Neutrophil (primary cell): ENCODE measurements around the gene RCN1.
"Not testable (repeated sequence)": the region's sequence is repeated elsewhere in the genome, so short reads cannot be mapped to it uniquely, and the experiment has no call there.

Experiments used
- H3K27ac ChIP-seq: fragments of 200-600 bp; sonication (generic); 2 replicates; pipeline ENCODE4 v1.5.1; 2016; ENCODE audit warnings: mild to moderate bottlenecking, moderate library complexity
- H3K27me3 ChIP-seq: fragments of 200-600 bp; sonication (generic); 2 replicates; pipeline ENCODE4 v1.6.0; 2016; ENCODE audit warnings: mild to moderate bottlenecking
- H3K36me3 ChIP-seq: fragments of 200-600 bp; sonication (generic); 2 replicates; pipeline ENCODE4 v1.5.1; 2017
- H3K4me1 ChIP-seq, 2 experiments: fragments of 200-600 bp in 1 of 2; sonication (generic) in 1 of 2; 1 replicate in 1 of 2; 2 replicates in 1 of 2; pipeline versions ENCODE4 v1.5.1 to v1.6.1; 2013 to 2016; ENCODE audit warnings: low read depth in 1 of 2, low read length in 1 of 2, mild to moderate bottlenecking in 1 of 2, moderate library complexity in 1 of 2; ENCODE audit not compliant: control insufficient read depth in 1 of 2, insufficient read depth in 1 of 2
- H3K4me3 ChIP-seq, 2 experiments: fragments of 200-600 bp in 1 of 2; sonication (generic) in 1 of 2; 1 replicate in 1 of 2; 2 replicates in 1 of 2; pipeline ENCODE4 v1.5.1; 2013 to 2016; ENCODE audit warnings: low read depth in 1 of 2, low read length in 1 of 2, mild to moderate bottlenecking in 1 of 2, moderate library complexity in 1 of 2
- H3K9me3 ChIP-seq: fragments of 200-600 bp; sonication (generic); 2 replicates; pipeline ENCODE4 v1.5.1; 2016
- TF ChIP-seq, protein P1 (sequence below): fragments of 200-600 bp; sonication (generic); IDR thresholded peaks from 2 replicates; pipeline ENCODE4 v1.5.1; 2016; ENCODE audit warnings: antibody characterized with exemption

Gene RCN1

DNA sequence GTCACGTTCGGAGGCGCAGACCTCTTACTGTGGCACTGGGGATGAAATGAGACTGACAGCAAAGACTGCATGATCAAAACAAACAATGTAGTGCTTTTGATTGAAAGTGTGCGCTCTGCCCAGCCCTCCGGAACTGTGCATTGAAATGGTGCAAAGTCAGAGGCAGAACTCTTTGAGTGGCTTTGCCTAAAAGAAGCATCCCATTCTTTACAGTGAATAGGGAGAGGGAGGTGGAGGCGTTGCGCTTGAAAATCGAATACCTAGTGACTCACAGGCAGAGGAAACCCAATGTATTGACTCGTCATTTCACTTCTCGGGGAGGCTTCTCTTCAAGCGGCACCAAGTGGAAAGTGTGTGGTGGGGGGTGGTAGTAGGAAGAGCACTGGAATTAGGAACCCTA lies 10.9 kb downstream of the RCN1 start:
- H3K4me1 ChIP-seq, result no peaks in the 10 kb centered on the region
- H3K27ac ChIP-seq, result no peak overlapping the region
- TF ChIP-seq, protein P1, sequence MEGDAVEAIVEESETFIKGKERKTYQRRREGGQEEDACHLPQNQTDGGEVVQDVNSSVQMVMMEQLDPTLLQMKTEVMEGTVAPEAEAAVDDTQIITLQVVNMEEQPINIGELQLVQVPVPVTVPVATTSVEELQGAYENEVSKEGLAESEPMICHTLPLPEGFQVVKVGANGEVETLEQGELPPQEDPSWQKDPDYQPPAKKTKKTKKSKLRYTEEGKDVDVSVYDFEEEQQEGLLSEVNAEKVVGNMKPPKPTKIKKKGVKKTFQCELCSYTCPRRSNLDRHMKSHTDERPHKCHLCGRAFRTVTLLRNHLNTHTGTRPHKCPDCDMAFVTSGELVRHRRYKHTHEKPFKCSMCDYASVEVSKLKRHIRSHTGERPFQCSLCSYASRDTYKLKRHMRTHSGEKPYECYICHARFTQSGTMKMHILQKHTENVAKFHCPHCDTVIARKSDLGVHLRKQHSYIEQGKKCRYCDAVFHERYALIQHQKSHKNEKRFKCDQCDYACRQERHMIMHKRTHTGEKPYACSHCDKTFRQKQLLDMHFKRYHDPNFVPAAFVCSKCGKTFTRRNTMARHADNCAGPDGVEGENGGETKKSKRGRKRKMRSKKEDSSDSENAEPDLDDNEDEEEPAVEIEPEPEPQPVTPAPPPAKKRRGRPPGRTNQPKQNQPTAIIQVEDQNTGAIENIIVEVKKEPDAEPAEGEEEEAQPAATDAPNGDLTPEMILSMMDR, result no peak
- no peaks in the 10 kb centered on the region for H3K36me3 ChIP-seq
- no peaks in the 10 kb centered on the region for H3K27me3 ChIP-seq
- no peaks in the 10 kb centered on the region for H3K9me3 ChIP-seq
- H3K4me3 ChIP-seq, result no peak overlapping the region

DNA sequence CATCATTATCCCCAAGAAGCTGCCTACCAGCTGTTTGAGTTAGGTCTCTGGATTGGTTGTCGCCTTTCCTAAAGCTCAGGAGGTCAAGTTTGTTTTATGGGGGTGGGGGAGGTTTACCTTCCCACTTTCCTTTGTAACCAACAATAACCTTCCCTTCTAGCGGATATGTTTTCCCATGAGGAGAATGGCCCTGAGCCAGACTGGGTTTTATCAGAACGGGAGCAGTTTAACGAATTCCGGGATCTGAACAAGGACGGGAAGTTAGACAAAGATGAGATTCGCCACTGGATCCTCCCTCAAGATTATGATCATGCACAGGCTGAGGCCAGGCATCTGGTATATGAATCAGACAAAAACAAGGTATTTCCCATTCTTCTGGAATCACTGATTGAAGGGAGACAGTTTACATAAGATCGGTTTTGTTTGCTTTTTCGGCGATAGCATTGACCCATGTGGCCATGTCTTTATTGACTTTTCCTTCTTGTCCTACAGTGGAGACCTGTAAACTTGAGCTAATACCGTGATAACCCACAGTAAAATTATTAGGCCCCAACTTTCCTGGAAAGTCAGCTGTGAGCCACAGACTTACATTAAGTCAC lies 12.3 kb downstream of the RCN1 start:
- not testable (repeated sequence) for H3K36me3 ChIP-seq, H3K4me3 ChIP-seq, H3K4me1 ChIP-seq, H3K9me3 ChIP-seq, H3K27me3 ChIP-seq, H3K27ac ChIP-seq

DNA sequence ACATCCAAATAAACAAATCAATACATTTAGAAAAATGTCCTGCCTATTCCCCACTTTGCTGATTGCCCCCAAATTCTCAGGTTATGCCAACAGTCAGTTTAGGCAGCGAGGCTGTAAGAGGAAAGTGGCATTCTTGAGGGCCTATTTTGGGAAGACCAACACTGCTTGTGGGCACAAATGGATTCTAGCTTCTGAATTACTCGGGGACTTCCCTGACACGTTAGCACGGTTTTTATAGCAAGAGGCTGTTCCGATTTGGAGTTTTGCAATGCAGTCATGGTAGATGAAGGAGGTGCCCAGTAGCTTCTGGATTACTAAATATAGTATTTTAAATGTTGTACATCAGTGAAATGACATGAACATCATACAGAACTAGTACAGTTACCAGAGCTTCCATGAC lies 13.1 kb downstream of the RCN1 start:
- Histone ChIP-seq H3K27ac (no peak overlapping the region), H3K27me3 (no peaks in the 10 kb centered on the region), H3K36me3 (no peaks in the 10 kb centered on the region), H3K4me1 (no peaks in the 10 kb centered on the region), H3K9me3 (no peaks in the 10 kb centered on the region), H3K4me3 (no peak overlapping the region)
- TF ChIP-seq, protein P1, result no peak

DNA sequence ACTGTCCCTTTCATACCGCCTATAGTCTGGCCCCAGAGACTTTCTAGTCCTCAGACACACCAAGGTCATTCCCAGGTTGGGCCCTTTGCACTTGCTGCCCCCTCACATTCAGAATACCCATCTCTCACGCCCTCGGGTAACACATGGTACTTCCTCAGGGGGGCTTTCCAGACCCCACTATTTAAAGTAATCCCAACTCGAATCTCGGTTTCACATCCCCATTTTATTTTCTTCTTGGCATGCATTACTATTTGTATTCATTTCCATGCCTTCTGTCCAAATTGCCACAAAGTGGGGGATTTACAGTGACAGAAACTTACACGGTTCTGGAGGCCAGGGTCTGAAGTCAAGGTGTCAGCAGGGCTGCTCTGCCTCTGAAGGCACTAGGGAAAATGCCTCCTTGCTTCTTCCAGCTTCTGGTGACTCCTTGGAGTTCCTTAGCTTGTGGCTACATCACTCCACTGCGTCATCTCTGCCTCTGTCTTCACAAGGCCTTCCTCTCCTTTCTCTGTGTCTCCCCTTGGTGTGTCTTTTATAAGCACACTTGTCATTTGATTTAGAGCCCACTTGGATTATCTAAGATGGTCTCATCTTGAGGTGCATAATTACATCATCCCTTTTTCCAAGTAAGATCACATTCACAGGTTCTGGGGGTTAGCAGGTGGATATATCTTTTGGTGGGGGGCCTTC lies 15.1 kb downstream of the RCN1 start:
- H3K27me3 ChIP-seq, result no peaks in the 10 kb centered on the region
- no peak overlapping the region for H3K27ac ChIP-seq
- TF ChIP-seq, protein P1, result no peak
- H3K9me3 ChIP-seq, result no peaks in the 10 kb centered on the region
- no peaks in the 10 kb centered on the region for H3K36me3 ChIP-seq
- no peaks in the 10 kb centered on the region for H3K4me1 ChIP-seq
- H3K4me3 ChIP-seq, result no peak overlapping the region

DNA sequence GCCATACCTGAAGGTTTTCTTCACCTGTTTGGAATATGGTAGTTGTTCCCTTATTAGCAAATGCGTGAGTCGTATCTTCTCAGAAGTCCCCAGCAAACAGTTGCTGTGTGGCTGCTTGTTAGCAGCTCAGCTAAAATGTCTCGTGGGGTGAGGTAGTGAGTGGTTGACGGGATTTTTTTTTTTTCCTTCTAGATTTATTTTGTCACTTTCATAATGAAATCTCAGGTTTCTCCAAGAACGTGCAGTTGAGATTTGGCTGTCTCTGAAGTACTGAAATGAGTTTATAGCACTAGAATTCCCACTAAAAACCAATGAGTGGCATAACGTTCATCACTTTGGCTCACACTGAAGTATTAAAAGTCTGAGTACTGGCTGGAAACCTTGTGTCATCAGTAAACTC lies 16.8 kb downstream of the RCN1 start:
- H3K36me3 ChIP-seq, result no peaks in the 10 kb centered on the region
- TF ChIP-seq, protein P1, result no peak
- H3K27ac ChIP-seq, result no peak overlapping the region
- H3K9me3 ChIP-seq, result no peaks in the 10 kb centered on the region
- H3K27me3 ChIP-seq, result no peaks in the 10 kb centered on the region
- no peak overlapping the region for H3K4me3 ChIP-seq
- H3K4me1 ChIP-seq, result no peaks in the 10 kb centered on the region

DNA sequence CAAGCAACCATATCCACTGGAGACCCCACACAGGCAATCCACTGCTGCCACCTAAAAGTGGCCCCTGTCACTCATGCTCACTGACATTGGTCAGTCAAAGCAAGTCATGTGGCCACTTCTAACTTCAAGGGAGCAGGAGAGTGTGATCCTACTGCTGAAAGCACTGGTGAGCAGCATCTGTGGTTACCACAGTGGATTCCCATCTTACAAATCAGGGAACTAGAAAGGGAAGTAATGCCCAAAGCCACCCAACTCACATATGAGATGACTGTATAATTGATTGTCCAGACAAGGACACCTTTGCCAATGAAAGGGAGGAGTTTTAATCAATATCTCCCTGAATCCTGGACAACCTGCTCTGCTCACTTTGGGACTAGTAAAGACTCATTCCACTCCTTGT lies 17.7 kb downstream of the RCN1 start:
- no peak overlapping the region for H3K27ac ChIP-seq
- no peaks in the 10 kb centered on the region for H3K4me1 ChIP-seq
- no peaks in the 10 kb centered on the region for H3K9me3 ChIP-seq
- H3K4me3 ChIP-seq, result no peak overlapping the region
- TF ChIP-seq, protein P1, result no peak
- H3K27me3 ChIP-seq, result no peaks in the 10 kb centered on the region
- no peaks in the 10 kb centered on the region for H3K36me3 ChIP-seq
